K562 (cell line): ENCODE results near the gene MCEMP1. TPM values are rescaled to one million over a fixed set of nuclear protein-coding genes. Genes with fewer than 3 reads are reported as not detected.

Experiments used
- BMI1 ChIP-seq: fragments of 150-350 bp; IDR thresholded peaks from 2 replicates; pipeline ENCODE4 v1.6.1; 2014; ENCODE audit warnings: low read length
- COPS2 ChIP-seq: fragments of 450-650 bp; conservative IDR thresholded peaks from 2 replicates; pipeline ENCODE4 v1.6.1; 2016; ENCODE audit warnings: mild to moderate bottlenecking, moderate library complexity
- EHMT2 ChIP-seq: fragments of 450-650 bp; IDR thresholded peaks from 2 replicates; pipeline ENCODE4 v1.6.1; 2018; ENCODE audit warnings: antibody characterized with exemption
- EP300 ChIP-seq: IDR thresholded peaks from 2 replicates; pipeline ENCODE4 v1.6.1; 2012; ENCODE audit warnings: low read length, improper control_type of control experiment
- ETV5 ChIP-seq: sonication (generic); formaldehyde crosslinking; IDR thresholded peaks from 2 replicates; pipeline ENCODE4 v1.4.0; 2020; ENCODE audit warnings: low read depth, mild to moderate bottlenecking, missing genetic modification reagents
- HCFC1 ChIP-seq: IDR thresholded peaks from 2 replicates; pipeline ENCODE4 v1.6.1; 2012; ENCODE audit warnings: low read depth, low read length, improper control_type of control experiment
- HDAC1 ChIP-seq, 2 experiments: fragments of 450-650 bp; IDR thresholded peaks; 2 replicates each; pipeline ENCODE4 v1.6.1; 2016 to 2017; ENCODE audit warnings: inconsistent platforms in 1 of 2, mild to moderate bottlenecking in 1 of 2, moderate library complexity in 1 of 2
- HDAC2 ChIP-seq: fragments of 450-650 bp; IDR thresholded peaks from 2 replicates; pipeline ENCODE4 v1.6.1; 2016; ENCODE audit warnings: mild to moderate bottlenecking
- HMGN3 ChIP-seq: IDR thresholded peaks from 2 replicates; pipeline ENCODE4 v1.6.1; 2011; ENCODE audit warnings: borderline replicate concordance, low read depth, mild to moderate bottlenecking, mixed read lengths, low read length; ENCODE audit not compliant: insufficient read length; ENCODE audit errors: extremely low read depth
- HNRNPK ChIP-seq: fragments of 200-400 bp; formaldehyde crosslinking; IDR thresholded peaks from one replicate; pipeline ENCODE4 v1.6.1; 2018; ENCODE audit warnings: mild to moderate bottlenecking, low read depth, low read length; ENCODE audit not compliant: poor library complexity, severe bottlenecking
- KLF1 ChIP-seq: fragments of 450-650 bp; IDR thresholded peaks from 2 replicates; pipeline ENCODE4 v1.6.1; 2016; ENCODE audit warnings: missing genetic modification characterization, missing compliant biosample characterization
- POLR2AphosphoS5 ChIP-seq: IDR thresholded peaks from 2 replicates; pipeline ENCODE4 v1.6.1; 2011; ENCODE audit warnings: mild to moderate bottlenecking, low read depth, low read length, moderate library complexity; ENCODE audit not compliant: control insufficient read depth, insufficient read depth
- SAFB2 ChIP-seq: fragments of 200-400 bp; formaldehyde crosslinking; IDR thresholded peaks from 2 replicates; pipeline ENCODE4 v1.6.1; 2018; ENCODE audit warnings: borderline replicate concordance, low read length, low read depth, moderate library complexity; ENCODE audit not compliant: severe bottlenecking
- XRCC3 ChIP-seq: fragments of 450-650 bp; IDR thresholded peaks from 2 replicates; pipeline ENCODE4 v1.6.1; 2017; ENCODE audit warnings: mild to moderate bottlenecking, moderate library complexity
- ZNF184 ChIP-seq: sonication (generic); formaldehyde crosslinking; IDR thresholded peaks from 2 replicates; pipeline ENCODE4 v1.5.0; 2020; ENCODE audit warnings: missing genetic modification reagents
- ZNF408 ChIP-seq: fragments of 250-450 bp; sonication (Bioruptor Pico); IDR thresholded peaks from 2 replicates; pipeline ENCODE4 v1.4.0; 2020; ENCODE audit warnings: low read depth, mild to moderate bottlenecking, moderate library complexity
- ZNF57 ChIP-seq: fragments of 450-650 bp; formaldehyde crosslinking; IDR thresholded peaks from 2 replicates; pipeline ENCODE4 v1.4.0; 2020; ENCODE audit warnings: mild to moderate bottlenecking, moderate library complexity
- polyA plus RNA-seq, 8 experiments: library from polyadenylated mRNA; depleted of rRNA in 4 of 8; stranded (reverse) in 5 of 8; unstranded in 3 of 8; fragments of >200 nt; fragmentation: Nextera tagmentation in 2 of 8; fragmentation: Illumina TruSeq in 1 of 8; extraction: Ambion mirVana in 2 of 8; extraction: Trizol in 1 of 8; gene quantifications; 2 replicates each; pipeline versions ENCODE4 v1.2.1 to v1.2.3, GENCODE V29; 2011 to 2014; ENCODE audit warnings: inconsistent platforms in 1 of 8, missing spikeins in 1 of 8
- total RNA-seq, 7 experiments: library from RNA; depleted of rRNA in 6 of 7; stranded (reverse); fragments of >200 nt in 6 of 7; fragmentation: Illumina TruSeq in 2 of 7; extraction: Trizol in 2 of 7; gene quantifications; 2 replicates each; pipeline versions ENCODE4 v1.2.1 to v1.2.3, GENCODE V29; 2011 to 2021; ENCODE audit warnings: low replicate concordance in 1 of 7
- TF ChIP-seq, protein P1 (sequence below): fragments of 450-650 bp; formaldehyde crosslinking; IDR thresholded peaks from 2 replicates; pipeline ENCODE4 v1.4.0; 2020; ENCODE audit warnings: mild to moderate bottlenecking, mixed read lengths
- TF ChIP-seq, protein P2 (sequence below), 2 experiments: fragments of 200-800 bp in 1 of 2; sonication (Bioruptor generic) in 1 of 2; sonication (generic) in 1 of 2; formaldehyde crosslinking in 1 of 2; IDR thresholded peaks in 1 of 2; conservative IDR thresholded peaks in 1 of 2; 2 replicates each; pipeline versions ENCODE4 v1.5.0 to v1.6.1; 2016 to 2020; ENCODE audit warnings: missing compliant biosample characterization in 1 of 2, missing genetic modification characterization in 1 of 2, missing genetic modification reagents in 1 of 2
- TF ChIP-seq, protein P3 (sequence below): sonication (generic); formaldehyde crosslinking; IDR thresholded peaks from 2 replicates; pipeline ENCODE4 v1.5.0; 2020; ENCODE audit warnings: missing genetic modification reagents
- TF ChIP-seq, protein P4 (sequence below): sonication (generic); formaldehyde crosslinking; IDR thresholded peaks from 2 replicates; pipeline ENCODE4 v1.8.0; 2022; ENCODE audit warnings: mild to moderate bottlenecking, missing genetic modification reagents
- TF ChIP-seq, protein P5 (sequence below), 2 experiments: IDR thresholded peaks; 2 replicates each; pipeline ENCODE4 v1.6.1; 2011; ENCODE audit warnings: borderline replicate concordance in 1 of 2, control low read depth in 1 of 2, low read depth in 1 of 2, low read length in 1 of 2, mild to moderate bottlenecking in 1 of 2, mixed read lengths in 1 of 2, moderate library complexity in 1 of 2; ENCODE audit not compliant: insufficient read depth in 1 of 2, insufficient read length in 1 of 2, poor library complexity in 1 of 2, severe bottlenecking in 1 of 2; ENCODE audit errors: extremely low read depth in 1 of 2

Gene MCEMP1
- total and polyA plus RNA-seq, 9 of the 15 experiments (the other 6 are each of a cell fraction or from before 2014, with no cell fraction given): 0.11 to 1.8 (median 0.51) TPM

DNA sequence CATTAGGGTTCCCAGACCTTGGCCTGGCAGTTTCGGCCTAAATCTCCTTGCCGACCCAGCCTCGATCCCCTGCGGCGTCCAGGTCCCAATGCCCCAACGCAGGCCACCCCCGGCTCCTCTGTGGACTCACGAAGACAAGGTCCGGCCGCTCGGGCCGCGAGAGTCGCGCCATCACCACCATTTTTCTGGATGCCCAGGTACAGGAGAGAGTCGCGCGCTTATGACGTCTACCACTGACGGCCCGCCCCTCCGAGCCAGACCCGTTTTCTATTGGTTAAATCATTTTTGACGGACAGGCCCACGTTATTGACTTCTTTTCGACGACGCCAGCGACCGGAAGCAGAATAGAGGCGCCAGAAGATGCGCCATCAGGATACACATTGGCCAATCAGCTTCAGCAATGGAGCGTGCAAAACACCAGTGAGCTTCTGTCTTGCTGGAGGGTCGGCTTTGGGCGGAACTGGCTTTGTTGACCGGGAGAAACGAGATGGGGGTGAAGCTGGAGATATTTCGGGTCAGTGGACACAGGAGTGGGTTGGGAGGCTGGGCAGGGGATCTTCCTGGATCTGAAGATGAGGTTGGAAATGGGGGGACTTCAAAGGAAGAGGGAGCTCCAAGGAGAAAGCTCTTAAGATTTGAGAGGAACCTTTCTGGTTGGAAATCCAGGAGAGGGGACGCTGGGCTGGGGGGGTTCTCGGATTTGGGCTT is 47.4 kb upstream of the MCEMP1 start, which contains the start of the genes PET100 and XAB2 (continued):
- TF ChIP-seq, protein P1, sequence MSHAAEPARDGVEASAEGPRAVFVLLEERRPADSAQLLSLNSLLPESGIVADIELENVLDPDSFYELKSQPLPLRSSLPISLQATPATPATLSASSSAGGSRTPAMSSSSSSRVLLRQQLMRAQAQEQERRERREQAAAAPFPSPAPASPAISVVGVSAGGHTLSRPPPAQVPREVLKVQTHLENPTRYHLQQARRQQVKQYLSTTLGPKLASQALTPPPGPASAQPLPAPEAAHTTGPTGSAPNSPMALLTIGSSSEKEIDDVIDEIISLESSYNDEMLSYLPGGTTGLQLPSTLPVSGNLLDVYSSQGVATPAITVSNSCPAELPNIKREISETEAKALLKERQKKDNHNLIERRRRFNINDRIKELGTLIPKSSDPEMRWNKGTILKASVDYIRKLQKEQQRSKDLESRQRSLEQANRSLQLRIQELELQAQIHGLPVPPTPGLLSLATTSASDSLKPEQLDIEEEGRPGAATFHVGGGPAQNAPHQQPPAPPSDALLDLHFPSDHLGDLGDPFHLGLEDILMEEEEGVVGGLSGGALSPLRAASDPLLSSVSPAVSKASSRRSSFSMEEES (CRISPR knock-in tag): no peak
- TF ChIP-seq KLF1 (tag) (peak; percentile 84), HCFC1 (peak; percentile 84), XRCC3 (no peak), HNRNPK (no peak), SAFB2 (no peak), ZNF57 (CRISPR knock-in tag) (no peak), HDAC1 (IDR thresholded peaks at IDR 0.05) (peak in 1 of 2 experiments; percentile 94; a peak in 2 of 4 replicates), EHMT2 (no peak), HMGN3 (no peak), HDAC2 (peak; percentile 76; the same call in 1 of the 2 replicates), COPS2 (no peak), ZNF408 (CRISPR knock-in tag) (no peak), BMI1 (no peak), POLR2AphosphoS5 (peak; percentile 59), EP300 (no peak), ZNF184 (CRISPR knock-in tag) (no peak), ETV5 (peak; percentile 74; the same call in 1 of the 2 replicates)
- TF ChIP-seq, protein P2, sequence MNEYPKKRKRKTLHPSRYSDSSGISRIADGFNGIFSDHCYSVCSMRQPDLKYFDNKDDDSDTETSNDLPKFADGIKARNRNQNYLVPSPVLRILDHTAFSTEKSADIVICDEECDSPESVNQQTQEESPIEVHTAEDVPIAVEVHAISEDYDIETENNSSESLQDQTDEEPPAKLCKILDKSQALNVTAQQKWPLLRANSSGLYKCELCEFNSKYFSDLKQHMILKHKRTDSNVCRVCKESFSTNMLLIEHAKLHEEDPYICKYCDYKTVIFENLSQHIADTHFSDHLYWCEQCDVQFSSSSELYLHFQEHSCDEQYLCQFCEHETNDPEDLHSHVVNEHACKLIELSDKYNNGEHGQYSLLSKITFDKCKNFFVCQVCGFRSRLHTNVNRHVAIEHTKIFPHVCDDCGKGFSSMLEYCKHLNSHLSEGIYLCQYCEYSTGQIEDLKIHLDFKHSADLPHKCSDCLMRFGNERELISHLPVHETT (CRISPR knock-in tag; conservative IDR thresholded peaks at IDR 0.05 in 1 of 2, IDR thresholded peaks at IDR 0.05 in 1 of 2): no peak
- TF ChIP-seq, protein P3, sequence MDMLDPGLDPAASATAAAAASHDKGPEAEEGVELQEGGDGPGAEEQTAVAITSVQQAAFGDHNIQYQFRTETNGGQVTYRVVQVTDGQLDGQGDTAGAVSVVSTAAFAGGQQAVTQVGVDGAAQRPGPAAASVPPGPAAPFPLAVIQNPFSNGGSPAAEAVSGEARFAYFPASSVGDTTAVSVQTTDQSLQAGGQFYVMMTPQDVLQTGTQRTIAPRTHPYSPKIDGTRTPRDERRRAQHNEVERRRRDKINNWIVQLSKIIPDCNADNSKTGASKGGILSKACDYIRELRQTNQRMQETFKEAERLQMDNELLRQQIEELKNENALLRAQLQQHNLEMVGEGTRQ (CRISPR knock-in tag): no peak
- TF ChIP-seq, protein P4, sequence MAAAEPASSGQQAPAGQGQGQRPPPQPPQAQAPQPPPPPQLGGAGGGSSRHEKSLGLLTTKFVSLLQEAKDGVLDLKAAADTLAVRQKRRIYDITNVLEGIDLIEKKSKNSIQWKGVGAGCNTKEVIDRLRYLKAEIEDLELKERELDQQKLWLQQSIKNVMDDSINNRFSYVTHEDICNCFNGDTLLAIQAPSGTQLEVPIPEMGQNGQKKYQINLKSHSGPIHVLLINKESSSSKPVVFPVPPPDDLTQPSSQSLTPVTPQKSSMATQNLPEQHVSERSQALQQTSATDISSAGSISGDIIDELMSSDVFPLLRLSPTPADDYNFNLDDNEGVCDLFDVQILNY: no peak
- TF ChIP-seq, protein P5, sequence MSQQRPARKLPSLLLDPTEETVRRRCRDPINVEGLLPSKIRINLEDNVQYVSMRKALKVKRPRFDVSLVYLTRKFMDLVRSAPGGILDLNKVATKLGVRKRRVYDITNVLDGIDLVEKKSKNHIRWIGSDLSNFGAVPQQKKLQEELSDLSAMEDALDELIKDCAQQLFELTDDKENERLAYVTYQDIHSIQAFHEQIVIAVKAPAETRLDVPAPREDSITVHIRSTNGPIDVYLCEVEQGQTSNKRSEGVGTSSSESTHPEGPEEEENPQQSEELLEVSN (IDR thresholded peaks at IDR 0.05; ENCODE audit: borderline replicate concordance in 1 of 2, extremely low read depth in 1 of 2, insufficient read depth in 1 of 2, insufficient read length in 1 of 2, low read depth in 1 of 2, low read length in 1 of 2, poor library complexity in 1 of 2, severe bottlenecking in 1 of 2): peak; percentile 59 to 72
